A549 (cell line): ENCODE measurements around the gene FBXO31. TPM values are rescaled to one million over a fixed set of nuclear protein-coding genes. Genes with fewer than 3 reads are reported as not detected.

Source experiments
- ATAC-seq, 2 experiments: fragments of 200-7000 bp in 1 of 2; fragments of >200 bp in 1 of 2; cut with Nextera tagmentation in 1 of 2; cut with Tn5 transposase in 1 of 2; 3 replicates each; pipeline versions ENCODE4 v1.8.0 to v1.9.1; 2018 to 2020; ENCODE audit warnings: mild to moderate bottlenecking in 1 of 2, moderate library complexity in 1 of 2
- CTCF ChIA-PET: fragments of 300-600 bp; sonication (Branson Sonifier 250); formaldehyde crosslinking; extraction: SDS; loops from one replicate; lab custom pipeline; 2021; ENCODE audit warnings: antibody characterized with exemption, inconsistent platforms; lab: Yijun Ruan, JAX
- POLR2A ChIA-PET: fragments of 350-600 bp; formaldehyde crosslinking; extraction: SDS; loops from one replicate; lab custom pipeline; 2021; ENCODE audit warnings: antibody characterized with exemption, inconsistent platforms; lab: Yijun Ruan, JAX
- DNase-seq, 2 experiments: peaks; one replicate each; pipeline versions ENCODE4 v3.0.0 to v3.0.0-alpha.2; 2011 to 2016; ENCODE audit warnings: low read depth in 1 of 2, low spot score in 1 of 2
- FAIRE-seq: peaks from 2 replicates; lab custom pipeline; 2011; peaks lifted over from hg19 to GRCh38; lab: Jason Lieb, UNC
- H3K27ac ChIP-seq, 2 experiments: fragments of >200 bp; sonication (Bioruptor Twin); formaldehyde crosslinking; 3 replicates each; pipeline ENCODE4 v1.5.1; 2016 to 2017
- H3K4me1 ChIP-seq: fragments of >200 bp; sonication (Bioruptor Twin); formaldehyde crosslinking; 3 replicates; pipeline ENCODE4 v1.6.1; 2016
- H3K4me2 ChIP-seq: fragments of >200 bp; sonication (Bioruptor Twin); formaldehyde crosslinking; 3 replicates; pipeline ENCODE4 v1.6.1; 2016
- H3K4me3 ChIP-seq: fragments of >200 bp; sonication (Bioruptor Twin); formaldehyde crosslinking; 3 replicates; pipeline ENCODE4 v1.5.1; 2016
- H3K9me3 ChIP-seq: fragments of >200 bp; sonication (Bioruptor Twin); formaldehyde crosslinking; 3 replicates; pipeline ENCODE4 v1.6.1; 2016
- CBX2 ChIP-seq: fragments of 200-600 bp; sonication (generic); IDR thresholded peaks from 2 replicates; pipeline ENCODE4 v1.6.1; 2016; ENCODE audit warnings: low read depth, mild to moderate bottlenecking, borderline replicate concordance
- CBX8 ChIP-seq: fragments of 200-600 bp; sonication (generic); IDR thresholded peaks from 2 replicates; pipeline ENCODE4 v1.6.1; 2016
- E2F6 ChIP-seq: IDR thresholded peaks from 2 replicates; pipeline ENCODE4 v1.6.1; 2012; ENCODE audit warnings: low read depth, borderline replicate concordance
- EHF ChIP-seq: fragments of 250-450 bp; sonication (Bioruptor Pico); IDR thresholded peaks from 2 replicates; pipeline ENCODE4 v1.5.0; 2020; ENCODE audit warnings: mild to moderate bottlenecking
- ESRRA ChIP-seq: fragments of 150-350 bp; IDR thresholded peaks from 2 replicates; pipeline ENCODE4 v1.6.1; 2014; ENCODE audit warnings: mild to moderate bottlenecking, low read length, borderline replicate concordance
- FOSL2 ChIP-seq, 2 experiments: fragments of 450-650 bp in 1 of 2; fragments of >200 bp in 1 of 2; sonication (Bioruptor Twin) in 1 of 2; formaldehyde crosslinking; IDR thresholded peaks; 2 replicates each; pipeline versions ENCODE4 v1.5.0 to v1.6.1; 2016 to 2020; ENCODE audit warnings: mild to moderate bottlenecking in 1 of 2, moderate library complexity in 1 of 2
- HDAC2 ChIP-seq: fragments of 200-600 bp; sonication (generic); IDR thresholded peaks from 2 replicates; pipeline ENCODE4 v1.6.1; 2016
- HES2 ChIP-seq: fragments of >200 bp; sonication (Bioruptor Twin); formaldehyde crosslinking; IDR thresholded peaks from 2 replicates; pipeline ENCODE4 v1.6.1; 2016
- HMGXB4 ChIP-seq: fragments of 250-450 bp; sonication (Bioruptor Pico); IDR thresholded peaks from 2 replicates; pipeline ENCODE4 v1.5.0; 2021; ENCODE audit warnings: mild to moderate bottlenecking, moderate library complexity, borderline replicate concordance
- HOXA7 ChIP-seq: fragments of 250-450 bp; sonication (Bioruptor Pico); IDR thresholded peaks from 2 replicates; pipeline ENCODE4 v1.5.0; 2020; ENCODE audit warnings: mild to moderate bottlenecking, moderate library complexity
- HOXB13 ChIP-seq: fragments of 250-450 bp; sonication (Bioruptor Pico); IDR thresholded peaks from 2 replicates; pipeline ENCODE4 v1.5.0; 2020; ENCODE audit warnings: low read depth, mild to moderate bottlenecking, moderate library complexity
- HOXB5 ChIP-seq: fragments of 250-450 bp; sonication (Bioruptor Pico); IDR thresholded peaks from 2 replicates; pipeline ENCODE4 v1.5.0; 2020; ENCODE audit warnings: mild to moderate bottlenecking, moderate library complexity
- JUN ChIP-seq, 2 experiments: fragments of >200 bp; sonication (Bioruptor Twin); formaldehyde crosslinking; IDR thresholded peaks; 2 replicates in 1 of 2; 3 replicates in 1 of 2; pipeline ENCODE4 v1.6.1; 2016 to 2017
- JUNB ChIP-seq: fragments of >200 bp; sonication (Bioruptor Twin); formaldehyde crosslinking; IDR thresholded peaks from 2 replicates; pipeline ENCODE4 v1.6.1; 2016
- KDM1A ChIP-seq: fragments of 200-600 bp; sonication (generic); IDR thresholded peaks from 2 replicates; pipeline ENCODE4 v1.6.1; 2016; ENCODE audit warnings: low read depth, mild to moderate bottlenecking
- KDM5A ChIP-seq: fragments of 200-600 bp; sonication (generic); IDR thresholded peaks from 2 replicates; pipeline ENCODE4 v1.6.1; 2016; ENCODE audit warnings: antibody characterized with exemption, mild to moderate bottlenecking
- NFE2L2 ChIP-seq: fragments of 150-350 bp; conservative IDR thresholded peaks from 2 replicates; pipeline ENCODE4 v1.6.1; 2014; ENCODE audit warnings: low read length
- NPAS2 ChIP-seq: fragments of 250-450 bp; sonication (Bioruptor Pico); IDR thresholded peaks from 2 replicates; pipeline ENCODE4 v1.8.0; 2022; ENCODE audit warnings: mild to moderate bottlenecking, moderate library complexity, borderline replicate concordance
- NR3C1 ChIP-seq: fragments of >200 bp; sonication (Bioruptor Twin); formaldehyde crosslinking; IDR thresholded peaks from 3 replicates; pipeline ENCODE4 v1.6.1; 2017
- PHF8 ChIP-seq: fragments of 200-600 bp; sonication (generic); IDR thresholded peaks from 2 replicates; pipeline ENCODE4 v1.6.1; 2016; ENCODE audit warnings: low read depth, mild to moderate bottlenecking, antibody characterized with exemption, moderate library complexity, borderline replicate concordance
- RARB ChIP-seq: fragments of 250-450 bp; sonication (Bioruptor Pico); IDR thresholded peaks from 2 replicates; pipeline ENCODE4 v1.8.0; 2021; ENCODE audit warnings: mild to moderate bottlenecking, moderate library complexity
- RCOR1 ChIP-seq: fragments of 150-350 bp; IDR thresholded peaks from 2 replicates; pipeline ENCODE4 v1.6.1; 2014; ENCODE audit warnings: antibody characterized with exemption, low read length, low read depth
- RFX5 ChIP-seq: fragments of 450-650 bp; IDR thresholded peaks from 2 replicates; pipeline ENCODE4 v1.7.1; 2014; ENCODE audit warnings: antibody characterized with exemption, mild to moderate bottlenecking, moderate library complexity
- SREBF2 ChIP-seq: fragments of 450-650 bp; IDR thresholded peaks from 2 replicates; pipeline ENCODE4 v1.6.1; 2014; ENCODE audit warnings: mild to moderate bottlenecking, moderate library complexity
- TFCP2L1 ChIP-seq: fragments of 250-450 bp; sonication (Bioruptor Pico); IDR thresholded peaks from 2 replicates; pipeline ENCODE4 v1.5.0; 2021; ENCODE audit warnings: mild to moderate bottlenecking
- TP53 ChIP-seq: fragments of 250-450 bp; sonication (Bioruptor Pico); IDR thresholded peaks from 2 replicates; pipeline ENCODE4 v1.5.0; 2021; ENCODE audit warnings: mild to moderate bottlenecking, moderate library complexity
- ZFP36 ChIP-seq: fragments of 450-650 bp; IDR thresholded peaks from 2 replicates; pipeline ENCODE4 v1.6.1; 2014; ENCODE audit warnings: borderline replicate concordance; ENCODE audit not compliant: partially characterized antibody
- ZNF302 ChIP-seq: fragments of 250-450 bp; sonication (Bioruptor Pico); IDR thresholded peaks from 2 replicates; pipeline ENCODE4 v1.9.0; 2021; ENCODE audit warnings: inconsistent platforms, mild to moderate bottlenecking, moderate library complexity
- WGBS: methylation state at CpG from one replicate; pipeline ENCODE4 v1.1.6; 2017; ENCODE audit errors: missing lambda C conversion rate; 5-methylcytosine and 5-hydroxymethylcytosine counted together
- polyA plus RNA-seq, 4 experiments: library from polyadenylated mRNA; depleted of rRNA in 3 of 4; stranded (reverse); fragments of >200 nt; fragmentation: RNase III in 1 of 4; extraction: RNeasy Plus Mini Kit Qiagen cat#74134 plus additional on column Dnase treatment in 1 of 4; gene quantifications; 2 replicates in 3 of 4; 3 replicates in 1 of 4; pipeline ENCODE4 v1.2.3, GENCODE V29; 2011 to 2017
- TF ChIP-seq, protein P1 (sequence below): fragments of 250-450 bp; sonication (Bioruptor Pico); IDR thresholded peaks from 2 replicates; pipeline ENCODE4 v1.5.0; 2020; ENCODE audit warnings: low read depth, mild to moderate bottlenecking, moderate library complexity

Gene FBXO31
- polyA plus RNA-seq, 2 of the 4 experiments (the other 2 are of a cell fraction), result 10.5 to 11.1 TPM

DNA sequence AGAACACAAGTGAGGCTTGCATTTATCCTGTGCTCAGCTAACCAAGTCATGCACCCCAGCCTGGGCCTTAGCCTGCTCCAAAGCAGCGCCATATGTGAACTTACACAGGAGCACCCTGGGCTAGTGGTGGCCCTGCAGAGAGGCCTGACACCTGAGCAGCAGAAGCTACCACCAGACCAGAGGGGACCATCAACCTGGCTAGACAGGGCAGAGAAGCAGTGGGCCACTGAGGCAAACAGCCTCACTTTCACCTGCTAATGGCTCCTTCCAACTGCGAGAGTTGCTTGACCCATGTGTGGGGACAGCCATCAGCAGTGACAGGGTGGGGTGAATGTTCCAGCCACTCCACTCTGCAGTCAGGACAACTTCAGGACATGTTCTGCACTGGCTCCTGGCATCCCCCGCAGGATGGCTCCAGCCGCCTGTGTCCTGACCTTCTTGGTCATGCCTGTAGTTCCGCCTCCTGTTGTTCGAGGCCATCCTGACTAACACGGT, 63.5 kb downstream of the FBXO31 start (continued):
- no peak for TF ChIP-seq HMGXB4 (CRISPR knock-in tag)

GRCh38 chr16:87319011-87319410, 64.6 kb downstream of the FBXO31 start:
- FAIRE-seq (no peak), ATAC-seq (no peak), DNase-seq (no peak)
- CTCF ChIA-PET, result interaction anchor here (0.9 to 3.5 kb wide), 6 partner anchors 9 to 317 kb away, joined by 3 to 19 read pairs (median 5); partner anchors contain the start of gene FBXO31
- POLR2A ChIA-PET, result interaction anchor here (1.3 kb wide), 1 partner anchor 64 kb away, joined by 6 read pairs; the partner anchor contains the start of gene FBXO31
- Histone ChIP-seq H3K9me3 (no peaks in the 10 kb centered on the region), H3K4me1 (peaks cover 6% of the 10 kb centered on the region; the same call in 2 of the 3 replicates), H3K27ac (no peak overlapping the region), H3K4me3 (no peak overlapping the region), H3K4me2 (peak overlapping the region; percentile 83)
- TF ChIP-seq RARB, result no peak
- TF ChIP-seq CBX8, result no peak
- TF ChIP-seq JUN (IDR thresholded peaks at IDR 0.05), result no peak
- TF ChIP-seq HMGXB4 (CRISPR knock-in tag), result no peak
- no peak for TF ChIP-seq ZFP36
- TF ChIP-seq HOXB5 (CRISPR knock-in tag), result no peak
- TF ChIP-seq KDM1A, result no peak
- TF ChIP-seq, protein P1, sequence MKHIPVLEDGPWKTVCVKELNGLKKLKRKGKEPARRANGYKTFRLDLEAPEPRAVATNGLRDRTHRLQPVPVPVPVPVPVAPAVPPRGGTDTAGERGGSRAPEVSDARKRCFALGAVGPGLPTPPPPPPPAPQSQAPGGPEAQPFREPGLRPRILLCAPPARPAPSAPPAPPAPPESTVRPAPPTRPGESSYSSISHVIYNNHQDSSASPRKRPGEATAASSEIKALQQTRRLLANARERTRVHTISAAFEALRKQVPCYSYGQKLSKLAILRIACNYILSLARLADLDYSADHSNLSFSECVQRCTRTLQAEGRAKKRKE (CRISPR knock-in tag), result no peak
- no peak for TF ChIP-seq SREBF2
- no peak for TF ChIP-seq NFE2L2
- no peak for TF ChIP-seq HDAC2
- TF ChIP-seq EHF (CRISPR knock-in tag), result no peak
- no peak for TF ChIP-seq RCOR1
- no peak for TF ChIP-seq NR3C1
- TF ChIP-seq ESRRA, result no peak
- no peak for TF ChIP-seq ZNF302 (CRISPR knock-in tag)
- TF ChIP-seq CBX2, result no peak
- TF ChIP-seq TFCP2L1 (CRISPR knock-in tag), result no peak
- TF ChIP-seq RFX5, result no peak

GRCh38 chr16:87317750-87318644, 65.6 kb downstream of the FBXO31 start:
- Histone ChIP-seq H3K9me3 (no peaks in the 10 kb centered on the region), H3K4me2 (peak overlapping the region; percentile 83), H3K4me1 (peaks cover 6% of the 10 kb centered on the region; the same call in 2 of the 3 replicates), H3K4me3 (peak overlapping the region; percentile 69), H3K27ac (peak overlapping the region; percentile 89 to 94)
- no peak for FAIRE-seq
- WGBS, result 5% methylated on average over 28 of the region's 28 CpGs
- CTCF ChIA-PET, result interaction anchor here (0.7 to 3.5 kb wide), 10 partner anchors 9 to 318 kb away, joined by 3 to 19 read pairs (median 4); partner anchors contain the start of gene FBXO31
- POLR2A ChIA-PET, result interaction anchor here (0.6 to 1.6 kb wide), 8 partner anchors 9 to 1636 kb away, joined by 3 to 19 read pairs (median 4); partner anchors contain the start of gene FBXO31
- DNase-seq, result peak; percentile 56 to 60
- ATAC-seq, result peak in 1 of 2 experiments; percentile 65; a peak in 3 of 6 replicates
- TF ChIP-seq E2F6, result no peak
- TF ChIP-seq FOSL2 (IDR thresholded peaks at IDR 0.05), result no peak
- TF ChIP-seq FOSL2 (CRISPR knock-in tag; IDR thresholded peaks at IDR 0.05), result no peak
- TF ChIP-seq RARB, result no peak
- TF ChIP-seq HOXB13 (CRISPR knock-in tag), result no peak
- no peak for TF ChIP-seq NPAS2 (CRISPR knock-in tag)
- TF ChIP-seq PHF8, result peak; percentile 29; the same call in 1 of the 2 replicates
- no peak for TF ChIP-seq ZNF302 (CRISPR knock-in tag)
- TF ChIP-seq HOXA7, result no peak
- TF ChIP-seq JUNB, result no peak
- TF ChIP-seq JUN (IDR thresholded peaks at IDR 0.05), result no peak; a peak in 1 of 5 replicates
- TF ChIP-seq HES2, result no peak
- no peak for TF ChIP-seq TP53 (CRISPR knock-in tag)
- TF ChIP-seq KDM5A, result peak; percentile 59; the same call in 1 of the 2 replicates
- no peak for TF ChIP-seq NFE2L2
